ENCODE data around the gene LRRTM4. TPM values are rescaled to one million over a fixed set of nuclear protein-coding genes. Genes with fewer than 3 reads are reported as not detected.

LRRTM4 gene
- total RNA-seq, 1 donor from 2014 or later = 10.6 TPM

DNA sequence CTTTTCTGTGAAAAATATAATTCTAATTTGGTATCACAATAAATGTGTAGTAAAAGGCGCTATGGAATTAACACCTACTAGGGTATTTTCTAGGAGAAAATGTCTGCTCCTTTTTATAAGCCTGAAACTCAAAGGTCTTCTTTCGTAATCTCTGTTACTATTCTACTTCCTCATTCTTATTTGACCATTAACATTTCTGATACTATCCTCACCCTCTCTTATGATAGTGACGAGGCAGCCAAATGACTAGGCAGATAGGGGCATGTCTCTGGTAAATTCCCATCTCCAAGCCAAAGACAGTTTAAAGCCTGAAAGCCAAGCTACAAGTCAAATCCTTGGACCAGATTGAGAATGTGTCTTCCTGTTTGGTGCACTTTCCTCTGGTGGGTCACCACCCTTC, 251.7 kb downstream of the LRRTM4 start:
- Mint-ChIP-seq H3K36me3 (ENCODE audit: low read depth) (no peaks in the 10 kb centered on the region), H3K27me3 (ENCODE audit: low read depth) (no peaks in the 10 kb centered on the region), H3K9me3 (peaks cover 6% of the 10 kb centered on the region), H3K4me3 (no peak overlapping the region), H3K27ac (ENCODE audit: unreplicated experiment) (no peak overlapping the region), H3K4me1 (no peaks in the 10 kb centered on the region)
- no peak for DNase-seq (ENCODE audit: low read depth, low spot score)
- TF ChIP-seq CTCF (conservative IDR thresholded peaks at IDR 0.05) = no peak

- Mint-ChIP-seq H3K9me3 (peaks cover 6% of the 10 kb centered on the region), H3K4me3 (no peak overlapping the region), H3K27ac (ENCODE audit: unreplicated experiment) (no peak overlapping the region), H3K36me3 (ENCODE audit: low read depth) (no peaks in the 10 kb centered on the region), H3K4me1 (no peaks in the 10 kb centered on the region), H3K27me3 (ENCODE audit: low read depth) (no peaks in the 10 kb centered on the region)
- no peak for DNase-seq (ENCODE audit: low read depth, low spot score)
- TF ChIP-seq CTCF (conservative IDR thresholded peaks at IDR 0.05) = no peak
These were observed 253.6 kb downstream of the LRRTM4 start for GRCh38 chr2:77268626-77269025.

GRCh38 chr2:77232909-77233425, 289.2 kb downstream of the LRRTM4 start:
- no peak for TF ChIP-seq CTCF (conservative IDR thresholded peaks at IDR 0.05)
- Mint-ChIP-seq H3K27ac (ENCODE audit: unreplicated experiment) (no peak overlapping the region), H3K4me3 (no peak overlapping the region), H3K9me3 (peaks cover 2% of the 10 kb centered on the region), H3K27me3 (ENCODE audit: low read depth) (no peaks in the 10 kb centered on the region), H3K36me3 (ENCODE audit: low read depth) (no peaks in the 10 kb centered on the region), H3K4me1 (no peaks in the 10 kb centered on the region)
- DNase-seq (ENCODE audit: low read depth, low spot score) = no peak

DNA sequence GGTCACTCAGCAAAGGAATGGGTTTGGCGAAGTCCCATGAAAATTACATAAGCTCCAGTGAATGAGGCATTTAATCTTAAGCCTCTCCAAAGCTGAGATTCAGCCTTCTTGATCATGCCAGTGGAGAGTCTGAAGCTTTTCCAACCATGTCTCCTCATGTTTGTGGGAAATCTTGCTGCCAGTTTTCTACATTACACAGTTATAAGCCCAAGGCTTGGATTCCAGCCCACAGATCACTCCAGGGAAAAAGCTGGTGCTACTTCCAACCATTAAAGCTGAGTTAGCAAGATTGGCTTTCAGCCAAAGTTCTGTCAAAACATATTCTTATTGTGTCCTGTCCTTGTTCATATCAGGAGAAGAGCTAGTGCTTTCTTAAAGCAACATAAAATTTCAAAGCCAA, 293.8 kb downstream of the LRRTM4 start:
- Mint-ChIP-seq H3K36me3 (ENCODE audit: low read depth) (no peaks in the 10 kb centered on the region), H3K4me1 (no peaks in the 10 kb centered on the region), H3K27ac (ENCODE audit: unreplicated experiment) (no peak overlapping the region), H3K9me3 (no peaks in the 10 kb centered on the region), H3K27me3 (ENCODE audit: low read depth) (no peaks in the 10 kb centered on the region), H3K4me3 (no peak overlapping the region)
- no peak for DNase-seq (ENCODE audit: low read depth, low spot score)
- TF ChIP-seq CTCF (conservative IDR thresholded peaks at IDR 0.05) = no peak

GRCh38 chr2:77210725-77211124, 311.5 kb downstream of the LRRTM4 start:
- Mint-ChIP-seq H3K27me3 (ENCODE audit: low read depth) (no peaks in the 10 kb centered on the region), H3K36me3 (ENCODE audit: low read depth) (no peaks in the 10 kb centered on the region), H3K9me3 (no peaks in the 10 kb centered on the region), H3K4me3 (no peak overlapping the region), H3K4me1 (no peaks in the 10 kb centered on the region), H3K27ac (ENCODE audit: unreplicated experiment) (no peak overlapping the region)
- TF ChIP-seq CTCF (conservative IDR thresholded peaks at IDR 0.05) = no peak
- no peak for DNase-seq (ENCODE audit: low read depth, low spot score)

GRCh38 chr2:77207331-77207730, 314.8 kb downstream of the LRRTM4 start:
- no peak overlapping the region for H3K4me3 Mint-ChIP-seq
- no peaks in the 10 kb centered on the region for H3K36me3 Mint-ChIP-seq (ENCODE audit: low read depth)
- peaks cover 2% of the 10 kb centered on the region for H3K9me3 Mint-ChIP-seq
- H3K27me3 Mint-ChIP-seq (ENCODE audit: low read depth) = no peaks in the 10 kb centered on the region
- H3K27ac Mint-ChIP-seq (ENCODE audit: unreplicated experiment) = no peak overlapping the region
- no peaks in the 10 kb centered on the region for H3K4me1 Mint-ChIP-seq
- TF ChIP-seq CTCF (conservative IDR thresholded peaks at IDR 0.05) = no peak
- no peak for DNase-seq (ENCODE audit: low read depth, low spot score)

All from neural crest cell (in vitro differentiated cells).